Astrocyte (in vitro differentiated cells and primary cell): Measurements from ENCODE around the gene DPH5. TPM values are rescaled to one million over a fixed set of nuclear protein-coding genes. Genes with fewer than 3 reads are reported as not detected.

Source experiments
- DNase-seq: peaks from one replicate; pipeline ENCODE4 v3.0.0-alpha.2; 2010; ENCODE audit warnings: low read depth
- FAIRE-seq: peaks from 2 replicates; lab custom pipeline; 2011; peaks lifted over from hg19 to GRCh38; lab: Jason Lieb, UNC
- H2AFZ ChIP-seq: 2 replicates; pipeline ENCODE4 v1.6.0; 2012; ENCODE audit warnings: low read depth, low read length, inconsistent platforms
- H3K27ac ChIP-seq: 2 replicates; pipeline ENCODE4 v1.5.1; 2011; ENCODE audit warnings: low read depth, low read length, inconsistent platforms
- H3K27me3 ChIP-seq: 2 replicates; pipeline ENCODE4 v1.6.0; 2011; ENCODE audit warnings: low read length, inconsistent platforms; ENCODE audit not compliant: insufficient read depth
- H3K36me3 ChIP-seq: 2 replicates; pipeline ENCODE4 v1.5.1; 2011; ENCODE audit warnings: low read length, inconsistent platforms; ENCODE audit not compliant: insufficient read depth
- H3K4me1 ChIP-seq: 2 replicates; pipeline ENCODE4 v1.5.1; 2011; ENCODE audit warnings: low read length, inconsistent platforms; ENCODE audit not compliant: insufficient read depth
- H3K4me2 ChIP-seq: 2 replicates; pipeline ENCODE4 v1.6.0; 2012; ENCODE audit warnings: low read length, inconsistent platforms
- H3K4me3 ChIP-seq: 2 replicates; pipeline ENCODE4 v1.5.1; 2011; ENCODE audit warnings: low read depth, mild to moderate bottlenecking, low read length, inconsistent platforms; ENCODE audit not compliant: insufficient read depth
- H3K79me2 ChIP-seq: 2 replicates; pipeline ENCODE4 v1.6.0; 2012; ENCODE audit warnings: mild to moderate bottlenecking, low read length, inconsistent platforms; ENCODE audit not compliant: insufficient read depth
- H3K9ac ChIP-seq: 2 replicates; pipeline ENCODE4 v1.6.0; 2012; ENCODE audit warnings: mild to moderate bottlenecking, low read length, inconsistent platforms
- H3K9me3 ChIP-seq: 2 replicates; pipeline ENCODE4 v1.5.1; 2012; ENCODE audit warnings: low read depth, mild to moderate bottlenecking, low read length, inconsistent platforms; ENCODE audit not compliant: insufficient read depth
- H4K20me1 ChIP-seq: 2 replicates; pipeline ENCODE4 v1.6.0; 2012; ENCODE audit warnings: low read length, inconsistent platforms; ENCODE audit not compliant: insufficient read depth
- H3K27ac Mint-ChIP-seq: one replicate; pipeline ENCODE4 v1.8.0; 2021; ENCODE audit warnings: mild to moderate bottlenecking, mixed read lengths; ENCODE audit not compliant: unreplicated experiment
- H3K27me3 Mint-ChIP-seq: one replicate; pipeline ENCODE4 v1.8.0; 2021; ENCODE audit warnings: low read depth, mixed read lengths; ENCODE audit not compliant: unreplicated experiment
- H3K36me3 Mint-ChIP-seq: one replicate; pipeline ENCODE4 v1.8.0; 2021; ENCODE audit warnings: low read depth, mixed read lengths; ENCODE audit not compliant: unreplicated experiment
- H3K4me1 Mint-ChIP-seq: one replicate; pipeline ENCODE4 v1.8.0; 2021; ENCODE audit warnings: low read depth, mixed read lengths; ENCODE audit not compliant: unreplicated experiment
- H3K4me3 Mint-ChIP-seq: one replicate; pipeline ENCODE4 v1.8.0; 2021; ENCODE audit warnings: mild to moderate bottlenecking, moderate library complexity, mixed read lengths; ENCODE audit not compliant: unreplicated experiment
- H3K9me3 Mint-ChIP-seq: one replicate; pipeline ENCODE4 v1.8.0; 2021; ENCODE audit warnings: mild to moderate bottlenecking, mixed read lengths; ENCODE audit not compliant: unreplicated experiment
- CTCF ChIP-seq: IDR thresholded peaks from 2 replicates; pipeline ENCODE4 v1.5.1; 2011; ENCODE audit warnings: low read depth, mild to moderate bottlenecking, inconsistent platforms, low read length, moderate library complexity; ENCODE audit not compliant: insufficient read depth
- EZH2 ChIP-seq: IDR thresholded peaks from 2 replicates; pipeline ENCODE4 v1.6.1; 2012; ENCODE audit warnings: mild to moderate bottlenecking, low read length, inconsistent platforms; ENCODE audit not compliant: insufficient read depth
- total RNA-seq: library from RNA; stranded (reverse); gene quantifications from 2 replicates; pipeline ENCODE4 v1.2.1, GENCODE V29; 2021

The DPH5 gene
- total RNA-seq, 1 donor from 2014 or later: 29.6 TPM

GRCh38 chr1:101006553-101006952, 19.0 kb downstream of the DPH5 start:
- H3K27ac Mint-ChIP-seq: no peak overlapping the region
- no peak for FAIRE-seq

GRCh38 chr1:101005871-101006270, 19.7 kb downstream of the DPH5 start:
- Histone ChIP-seq H3K4me2 (no peak overlapping the region), H3K4me1 (no peaks in the 10 kb centered on the region), H3K9me3 (no peaks in the 10 kb centered on the region), H2AFZ (no peak overlapping the region), H3K27ac (no peak overlapping the region), H3K27me3 (no peaks in the 10 kb centered on the region), H4K20me1 (no peaks in the 10 kb centered on the region), H3K36me3 (peaks cover 7% of the 10 kb centered on the region), H3K79me2 (no peaks in the 10 kb centered on the region), H3K4me3 (no peak overlapping the region), H3K9ac (no peak overlapping the region)
- FAIRE-seq (no peak), DNase-seq (no peak)
- peaks cover 5% of the 10 kb centered on the region for H3K36me3 Mint-ChIP-seq
- no peaks in the 10 kb centered on the region for H3K9me3 Mint-ChIP-seq
- H3K27me3 Mint-ChIP-seq: no peaks in the 10 kb centered on the region
- TF ChIP-seq EZH2: no peak
- TF ChIP-seq CTCF: no peak
- no peak overlapping the region for H3K27ac Mint-ChIP-seq
- H3K4me1 Mint-ChIP-seq: peaks cover 10% of the 10 kb centered on the region
- H3K4me3 Mint-ChIP-seq: no peak overlapping the region

More at GRCh38 chr1:101006553-101006952, 19.0 kb downstream of the DPH5 start:
- Histone ChIP-seq H3K9ac (no peak overlapping the region), H3K4me2 (no peak overlapping the region), H3K79me2 (no peaks in the 10 kb centered on the region), H3K36me3 (no peaks in the 10 kb centered on the region), H3K4me1 (no peaks in the 10 kb centered on the region), H3K27me3 (no peaks in the 10 kb centered on the region), H2AFZ (no peak overlapping the region), H3K27ac (no peak overlapping the region), H4K20me1 (no peaks in the 10 kb centered on the region), H3K4me3 (no peak overlapping the region), H3K9me3 (no peaks in the 10 kb centered on the region)
- H3K4me1 Mint-ChIP-seq: peaks cover 10% of the 10 kb centered on the region
- H3K36me3 Mint-ChIP-seq: peaks cover 5% of the 10 kb centered on the region
- TF ChIP-seq CTCF: no peak
- TF ChIP-seq EZH2: no peak
- DNase-seq: no peak
- no peaks in the 10 kb centered on the region for H3K9me3 Mint-ChIP-seq
- H3K4me3 Mint-ChIP-seq: no peak overlapping the region
- H3K27me3 Mint-ChIP-seq: no peaks in the 10 kb centered on the region

GRCh38 chr1:101005183-101005582, 20.4 kb downstream of the DPH5 start:
- no peak overlapping the region for H3K9ac ChIP-seq
- no peak overlapping the region for H3K4me2 ChIP-seq
- TF ChIP-seq CTCF (no peak), EZH2 (no peak)
- no peaks in the 10 kb centered on the region for H4K20me1 ChIP-seq
- peaks cover 8% of the 10 kb centered on the region for H3K36me3 ChIP-seq
- no peak overlapping the region for H3K27ac Mint-ChIP-seq
- H2AFZ ChIP-seq: no peak overlapping the region
- FAIRE-seq (no peak), DNase-seq (no peak)
- no peaks in the 10 kb centered on the region for H3K79me2 ChIP-seq
- peaks cover 10% of the 10 kb centered on the region for H3K4me1 Mint-ChIP-seq
- H3K27me3 ChIP-seq: no peaks in the 10 kb centered on the region
- peaks cover 6% of the 10 kb centered on the region for H3K36me3 Mint-ChIP-seq
- H3K9me3 ChIP-seq: no peaks in the 10 kb centered on the region
- H3K4me1 ChIP-seq: no peaks in the 10 kb centered on the region
- H3K9me3 Mint-ChIP-seq: no peaks in the 10 kb centered on the region
- no peak overlapping the region for H3K27ac ChIP-seq
- no peak overlapping the region for H3K4me3 Mint-ChIP-seq
- no peaks in the 10 kb centered on the region for H3K27me3 Mint-ChIP-seq
- no peak overlapping the region for H3K4me3 ChIP-seq
